ENCODE measurements around the gene OR51M1.
"Not testable (repeated sequence)": the region's sequence is repeated elsewhere in the genome, so short reads cannot be mapped to it uniquely, and the experiment has no call there.

OR51M1 gene

DNA sequence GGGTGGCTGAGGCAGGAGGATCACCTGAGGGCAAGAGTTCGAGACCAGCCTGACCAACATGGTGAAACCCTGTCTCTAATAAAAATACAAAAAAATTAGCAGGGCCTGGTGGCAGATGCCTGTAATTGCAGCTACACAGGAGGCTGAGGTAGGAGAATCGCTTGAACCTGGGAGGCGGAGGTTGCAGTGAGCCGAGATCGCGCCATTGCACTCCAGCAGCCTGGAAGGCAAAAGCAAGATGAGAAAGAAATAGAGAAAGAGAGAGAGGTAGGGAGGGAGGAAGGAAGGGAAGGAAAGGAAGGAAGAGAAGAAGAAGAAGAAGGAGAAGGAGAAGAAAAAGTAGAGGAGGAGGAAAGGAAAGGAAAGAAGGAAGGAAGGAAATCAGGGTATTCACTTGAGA is 17.2 kb upstream of the OR51M1 start:
- H3K36me3 Mint-ChIP-seq; H3K4me3 Mint-ChIP-seq; DNase-seq (ENCODE audit: low spot score in 2 of 2); H3K27ac Mint-ChIP-seq; H3K27me3 Mint-ChIP-seq; ATAC-seq (ENCODE audit: low read depth); H3K4me1 Mint-ChIP-seq; H3K9me3 Mint-ChIP-seq: not testable (repeated sequence)

DNA sequence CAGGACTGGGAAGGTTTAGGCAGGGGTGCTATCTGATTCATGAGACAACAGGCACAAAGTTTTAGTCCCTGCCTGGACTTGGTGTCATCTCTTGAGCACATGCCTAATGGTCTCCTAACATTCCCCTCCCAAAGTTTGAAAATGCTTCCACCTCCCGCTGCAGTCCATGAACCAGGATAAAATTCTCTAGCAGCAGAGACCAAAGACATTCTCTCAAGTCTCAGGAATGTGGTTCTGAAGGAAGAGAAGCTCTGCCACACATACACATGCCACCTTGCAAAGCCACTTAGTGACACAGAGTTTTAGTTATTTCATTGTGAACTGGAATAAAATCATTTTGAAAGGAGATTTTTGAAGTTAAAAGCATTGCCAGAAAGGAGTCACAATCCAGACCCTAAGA is 16.8 kb upstream of the OR51M1 start:
- Mint-ChIP-seq H3K36me3 (no peaks in the 10 kb centered on the region), H3K4me1 (no peaks in the 10 kb centered on the region), H3K4me3 (no peak overlapping the region), H3K9me3 (peaks cover 3% of the 10 kb centered on the region), H3K27me3 (peaks cover 5% of the 10 kb centered on the region), H3K27ac (no peak overlapping the region)
- ATAC-seq (ENCODE audit: low read depth) (no peak), DNase-seq (ENCODE audit: low spot score in 2 of 2) (no peak)

DNA sequence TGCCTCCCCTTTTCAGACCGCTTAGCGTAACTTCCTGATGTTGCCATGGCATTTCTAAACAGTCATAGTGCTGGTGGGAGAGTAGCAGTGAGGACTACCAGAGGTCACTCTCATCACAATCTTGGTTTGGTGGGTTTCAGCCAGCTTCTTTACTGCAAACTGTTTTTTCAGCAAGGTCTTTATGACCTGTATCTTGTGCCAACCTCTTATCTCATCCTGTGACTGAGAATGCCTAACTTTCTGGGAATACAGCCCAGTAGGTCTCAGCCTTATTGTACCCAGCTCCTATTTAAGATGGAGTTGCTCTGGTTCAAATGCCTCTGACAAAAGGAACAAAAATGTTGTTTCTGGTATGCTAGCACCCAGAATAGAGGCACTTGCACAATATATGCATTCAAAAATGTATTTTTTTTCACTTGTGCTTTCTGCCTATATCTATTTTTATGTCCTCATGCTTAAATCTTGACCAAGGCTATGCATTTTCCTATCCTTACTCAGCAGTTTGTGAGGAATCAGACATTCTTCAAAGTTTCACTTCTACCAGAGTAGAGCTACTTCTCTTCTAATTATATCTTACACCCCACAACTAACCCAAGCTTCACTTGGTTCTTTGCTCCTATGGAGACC is 16.1 kb upstream of the OR51M1 start:
- H3K27me3 Mint-ChIP-seq: peaks cover 5% of the 10 kb centered on the region
- H3K4me1 Mint-ChIP-seq: no peaks in the 10 kb centered on the region
- H3K9me3 Mint-ChIP-seq: peaks cover 3% of the 10 kb centered on the region
- ATAC-seq (ENCODE audit: low read depth): no peak
- DNase-seq (ENCODE audit: low spot score in 2 of 2): no peak
- no peak overlapping the region for H3K27ac Mint-ChIP-seq
- H3K36me3 Mint-ChIP-seq: no peaks in the 10 kb centered on the region
- H3K4me3 Mint-ChIP-seq: no peak overlapping the region

DNA sequence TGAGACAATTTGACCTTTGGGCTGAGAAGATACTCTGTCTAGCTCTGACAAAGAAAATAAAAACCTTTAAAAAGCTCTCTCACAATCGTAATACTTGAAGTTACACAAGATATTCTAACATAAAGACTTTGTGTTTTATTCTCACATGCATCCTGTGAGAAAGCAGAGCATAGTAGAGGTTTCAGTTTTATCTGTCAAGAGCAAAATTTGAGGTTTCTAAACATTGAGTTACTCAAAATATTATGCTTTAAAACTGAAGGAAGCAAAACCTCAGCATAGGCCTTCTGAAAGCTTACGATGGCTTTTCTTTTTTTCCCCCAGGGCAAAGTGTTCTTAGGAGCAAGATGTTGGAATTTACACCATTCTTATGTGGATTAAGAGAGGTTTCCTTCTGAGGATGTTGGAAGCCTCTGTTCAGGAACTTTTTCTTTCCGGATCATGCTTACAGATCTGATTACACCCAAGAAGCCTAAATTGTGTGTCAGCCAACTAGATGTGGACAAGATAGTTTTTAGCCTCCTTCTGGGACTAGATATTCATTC is 15.0 kb upstream of the OR51M1 start:
- Mint-ChIP-seq H3K4me3 (no peak overlapping the region), H3K9me3 (peaks cover 2% of the 10 kb centered on the region), H3K4me1 (no peaks in the 10 kb centered on the region), H3K27ac (no peak overlapping the region), H3K27me3 (peaks cover 5% of the 10 kb centered on the region), H3K36me3 (no peaks in the 10 kb centered on the region)
- no peak for ATAC-seq (ENCODE audit: low read depth)
- DNase-seq (ENCODE audit: low spot score in 2 of 2): no peak

DNA sequence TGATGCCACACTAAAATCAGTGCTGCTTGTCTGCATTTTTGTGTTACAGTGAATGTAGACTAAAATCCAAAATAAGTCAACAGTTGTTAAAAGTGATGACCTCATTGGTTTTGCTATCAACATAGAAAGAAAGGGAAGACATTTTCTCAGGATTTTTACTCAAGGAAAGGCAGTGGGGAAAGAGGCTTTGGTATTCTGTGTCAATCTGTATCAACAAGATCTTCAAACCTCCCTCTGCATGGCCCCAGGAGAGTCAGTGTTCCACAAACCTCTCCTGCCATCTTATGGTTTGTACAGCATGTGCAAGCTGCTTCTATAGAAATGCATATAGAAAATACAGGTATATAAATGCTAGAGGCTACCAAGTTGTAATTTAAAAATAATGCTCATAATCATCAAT is 13.8 kb upstream of the OR51M1 start:
- Mint-ChIP-seq H3K4me3 (no peak overlapping the region), H3K4me1 (no peaks in the 10 kb centered on the region), H3K27me3 (peaks cover 7% of the 10 kb centered on the region), H3K9me3 (peaks cover 2% of the 10 kb centered on the region), H3K36me3 (no peaks in the 10 kb centered on the region), H3K27ac (no peak overlapping the region)
- DNase-seq (ENCODE audit: low spot score in 2 of 2) (no peak), ATAC-seq (ENCODE audit: low read depth) (no peak)

DNA sequence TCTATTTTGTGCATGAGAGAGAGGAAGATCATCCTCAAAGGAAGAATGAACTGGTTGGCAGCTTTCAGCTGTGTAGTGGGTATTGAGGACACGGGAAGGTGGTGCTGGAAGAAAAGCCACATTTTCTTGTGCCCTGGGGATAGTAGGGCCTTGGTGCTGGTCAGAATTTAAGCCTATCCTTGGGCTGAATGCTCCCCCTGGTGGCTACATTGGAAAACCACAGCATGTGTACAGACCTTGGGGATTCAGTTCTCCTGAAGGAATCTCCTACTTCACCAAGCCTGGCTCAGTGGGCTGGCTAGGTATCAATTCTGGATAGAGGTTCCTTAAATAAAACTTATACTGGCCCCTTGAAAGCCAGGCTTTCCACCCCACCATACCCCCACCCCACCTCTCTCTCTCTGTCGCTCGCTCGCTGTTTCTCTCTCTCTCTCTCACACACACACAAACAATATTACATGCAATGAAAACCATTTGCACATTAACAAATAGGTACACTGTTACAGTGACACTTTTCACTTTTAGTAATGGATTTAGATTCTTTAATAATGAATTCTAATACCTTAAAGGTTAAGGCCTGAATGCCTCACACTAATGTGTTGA is 2.8 kb upstream of the OR51M1 start:
- DNase-seq (ENCODE audit: low spot score in 2 of 2): peak; percentile 11 to 13
- no peak for ATAC-seq (ENCODE audit: low read depth)
- Mint-ChIP-seq H3K4me1 (no peaks in the 10 kb centered on the region), H3K9me3 (peaks cover 1% of the 10 kb centered on the region), H3K27me3 (peaks cover 3% of the 10 kb centered on the region), H3K27ac (no peak overlapping the region), H3K4me3 (no peak overlapping the region), H3K36me3 (no peaks in the 10 kb centered on the region)

DNA sequence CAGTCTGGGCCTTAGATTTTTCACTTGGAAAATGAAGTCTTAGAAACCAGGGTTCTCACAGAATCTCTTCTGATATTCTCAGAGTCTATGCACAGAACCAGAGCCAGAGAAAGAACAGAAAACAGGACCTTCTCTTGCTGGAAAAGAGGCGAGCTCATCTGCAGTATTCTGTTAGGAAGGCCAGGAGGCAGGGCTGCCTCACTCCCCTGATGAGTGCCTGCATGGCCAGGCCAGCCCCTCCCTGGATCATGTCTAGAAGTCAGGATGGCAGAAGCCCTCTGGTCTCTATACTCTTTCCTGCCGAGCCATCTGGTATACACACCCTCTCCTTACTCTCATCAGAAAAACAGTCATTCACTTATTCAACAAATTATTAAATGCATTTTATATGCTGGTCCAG is 723 bp downstream of the OR51M1 start:
- Mint-ChIP-seq H3K27me3 (peaks cover 3% of the 10 kb centered on the region), H3K27ac (no peak overlapping the region), H3K4me1 (no peaks in the 10 kb centered on the region), H3K9me3 (peaks cover 1% of the 10 kb centered on the region), H3K4me3 (no peak overlapping the region), H3K36me3 (no peaks in the 10 kb centered on the region)
- DNase-seq (ENCODE audit: low spot score in 2 of 2) (no peak), ATAC-seq (ENCODE audit: low read depth) (no peak)

DNA sequence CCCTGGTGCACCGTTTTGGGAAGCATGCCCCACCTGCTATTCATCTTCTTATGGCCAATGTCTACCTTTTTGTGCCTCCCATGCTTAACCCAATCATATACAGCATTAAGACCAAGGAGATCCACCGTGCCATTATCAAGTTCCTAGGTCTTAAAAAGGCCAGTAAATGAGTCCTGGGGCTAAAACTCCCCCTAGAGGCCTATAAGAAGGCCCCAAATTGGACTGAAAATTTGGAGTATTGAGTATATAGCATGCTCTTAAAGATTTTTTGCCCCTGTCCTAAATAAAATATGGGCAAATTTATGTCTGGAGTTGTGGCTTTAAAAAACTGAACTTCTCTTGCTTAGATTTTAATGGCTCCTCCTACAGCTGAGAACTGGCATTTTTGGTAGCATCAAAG is 6.6 kb downstream of the OR51M1 start:
- H3K4me3 Mint-ChIP-seq: no peak overlapping the region
- H3K4me1 Mint-ChIP-seq: no peaks in the 10 kb centered on the region
- DNase-seq (ENCODE audit: low spot score in 2 of 2): no peak
- ATAC-seq (ENCODE audit: low read depth): no peak
- no peaks in the 10 kb centered on the region for H3K36me3 Mint-ChIP-seq
- no peaks in the 10 kb centered on the region for H3K27me3 Mint-ChIP-seq
- no peak overlapping the region for H3K27ac Mint-ChIP-seq
- H3K9me3 Mint-ChIP-seq: no peaks in the 10 kb centered on the region

DNA sequence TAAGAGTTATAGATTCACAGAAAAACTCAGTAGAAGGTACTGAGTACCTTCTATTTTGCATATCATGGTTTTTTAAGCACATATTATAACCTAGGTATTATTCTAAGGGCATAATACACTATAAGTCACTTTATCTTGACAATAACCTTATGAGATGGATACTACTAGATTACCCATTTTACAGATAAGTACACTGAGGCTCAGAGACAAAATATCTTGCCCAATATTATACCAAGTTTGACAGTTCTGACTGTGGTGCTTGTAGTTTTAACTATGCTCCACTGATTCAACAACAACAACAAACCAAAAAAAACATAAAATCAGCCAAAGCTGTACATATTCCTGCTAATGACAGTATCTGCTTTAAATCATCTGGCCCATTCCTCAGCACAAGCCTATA is 10.5 kb downstream of the OR51M1 start:
- Mint-ChIP-seq H3K9me3 (no peaks in the 10 kb centered on the region), H3K4me1 (no peaks in the 10 kb centered on the region), H3K36me3 (no peaks in the 10 kb centered on the region), H3K27me3 (peaks cover 2% of the 10 kb centered on the region), H3K4me3 (no peak overlapping the region), H3K27ac (no peak overlapping the region)
- DNase-seq (ENCODE audit: low spot score in 2 of 2) (no peak), ATAC-seq (ENCODE audit: low read depth) (no peak)

DNA sequence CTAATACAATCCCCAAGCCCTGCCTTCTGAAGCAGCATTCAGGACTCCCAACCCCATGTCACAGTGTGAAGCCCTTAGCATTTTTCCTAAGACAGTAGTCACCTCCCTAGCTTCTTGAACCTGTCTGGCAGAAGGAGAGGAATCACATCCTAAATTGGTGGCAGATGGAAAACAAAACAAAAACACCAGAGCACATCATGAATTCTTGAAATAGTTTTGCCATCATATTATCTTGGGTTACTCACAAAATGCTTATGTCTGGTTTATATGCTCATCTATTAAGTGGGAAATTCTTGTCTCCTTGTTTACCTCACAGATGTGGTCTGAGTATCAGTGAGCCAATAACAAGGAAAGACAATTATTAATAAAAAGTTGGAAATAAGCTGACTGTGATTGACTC is 15.3 kb downstream of the OR51M1 start:
- no peak overlapping the region for H3K27ac Mint-ChIP-seq
- no peak overlapping the region for H3K4me3 Mint-ChIP-seq
- no peaks in the 10 kb centered on the region for H3K36me3 Mint-ChIP-seq
- no peak for DNase-seq (ENCODE audit: low spot score in 2 of 2)
- peaks cover 2% of the 10 kb centered on the region for H3K9me3 Mint-ChIP-seq
- H3K4me1 Mint-ChIP-seq: no peaks in the 10 kb centered on the region
- H3K27me3 Mint-ChIP-seq: peaks cover 4% of the 10 kb centered on the region
- ATAC-seq (ENCODE audit: low read depth): no peak

DNA sequence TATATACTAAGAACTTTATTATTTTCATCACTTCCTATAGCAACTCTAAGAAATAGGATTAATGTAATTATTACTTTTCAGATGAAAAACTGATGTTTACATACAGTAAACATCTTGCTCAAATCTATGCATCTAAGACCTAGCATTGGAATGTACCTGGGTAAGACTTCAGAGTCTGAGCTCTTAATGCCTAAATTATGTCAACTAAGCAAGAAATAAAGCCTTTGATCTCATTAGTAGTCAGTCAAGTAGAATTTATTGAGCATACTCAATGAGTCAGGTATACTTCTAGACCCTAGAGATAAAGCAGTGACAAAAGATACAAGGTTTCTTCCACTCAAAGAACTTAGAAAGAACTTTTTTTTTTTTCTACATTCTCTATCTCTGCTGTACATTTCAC is 21.6 kb downstream of the OR51M1 start:
- DNase-seq (ENCODE audit: low spot score in 2 of 2): no peak
- no peaks in the 10 kb centered on the region for H3K36me3 Mint-ChIP-seq
- no peak overlapping the region for H3K27ac Mint-ChIP-seq
- no peaks in the 10 kb centered on the region for H3K4me1 Mint-ChIP-seq
- H3K9me3 Mint-ChIP-seq: peaks cover 2% of the 10 kb centered on the region
- no peak overlapping the region for H3K4me3 Mint-ChIP-seq
- peaks cover 15% of the 10 kb centered on the region for H3K27me3 Mint-ChIP-seq
- no peak for ATAC-seq (ENCODE audit: low read depth)

DNA sequence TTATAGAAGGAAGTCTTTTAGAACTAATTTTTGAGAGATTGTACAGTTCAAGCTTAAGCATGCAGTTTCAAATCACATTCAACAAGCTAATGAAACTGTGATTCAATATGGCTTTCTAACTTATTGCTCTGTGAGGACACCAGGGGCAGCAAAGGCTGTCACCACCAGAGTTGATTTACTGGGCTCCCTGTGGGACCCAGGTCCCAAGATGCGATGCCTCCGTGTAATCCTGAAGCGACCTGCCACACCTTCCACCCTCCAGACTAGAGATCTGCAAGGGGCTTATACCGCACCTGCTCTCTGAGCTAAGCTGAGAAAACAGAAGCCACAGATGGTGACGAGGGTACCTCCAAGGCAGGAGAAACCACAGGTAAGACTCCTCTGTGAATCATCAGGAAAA is 37.4 kb downstream of the OR51M1 start:
- Mint-ChIP-seq H3K27ac (no peak overlapping the region), H3K27me3 (peaks cover 8% of the 10 kb centered on the region), H3K4me1 (no peaks in the 10 kb centered on the region), H3K4me3 (no peak overlapping the region), H3K9me3 (no peaks in the 10 kb centered on the region), H3K36me3 (peaks cover 2% of the 10 kb centered on the region)
- no peak for ATAC-seq (ENCODE audit: low read depth)
- no peak for DNase-seq (ENCODE audit: low spot score in 2 of 2)

DNA sequence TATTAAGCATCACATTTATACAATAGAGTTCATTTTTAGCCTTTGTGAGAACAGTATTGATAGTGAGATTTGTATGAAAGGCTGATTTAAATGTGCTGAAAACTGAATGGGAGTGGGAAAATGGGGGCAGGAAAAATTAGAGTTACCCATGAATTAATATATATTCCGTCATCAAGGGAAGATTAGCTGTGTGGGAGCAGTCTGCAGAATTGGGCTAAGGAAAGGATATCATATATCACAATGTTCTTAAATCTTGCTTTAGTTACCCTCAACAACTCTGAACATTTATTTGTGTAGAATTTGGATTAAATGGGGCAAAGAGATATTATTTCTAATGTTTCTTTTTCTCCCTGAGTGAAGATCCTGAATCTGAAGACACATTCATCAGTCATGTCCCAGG is 38.2 kb downstream of the OR51M1 start, which contains the start of gene OR51Q1:
Gene OR51Q1 (plus strand): TSS at position 301 of the 400 bp plus-strand sequence. CDS start 90 bp downstream, at position 391.
- H3K4me1 Mint-ChIP-seq: no peaks in the 10 kb centered on the region
- H3K9me3 Mint-ChIP-seq: no peaks in the 10 kb centered on the region
- no peak within 1 kb of the TSS for H3K27ac Mint-ChIP-seq
- peaks cover 2% of the 10 kb centered on the region for H3K36me3 Mint-ChIP-seq
- H3K4me3 Mint-ChIP-seq: no peak within 1 kb of the TSS
- no peak for DNase-seq (ENCODE audit: low spot score in 2 of 2)
- ATAC-seq (ENCODE audit: low read depth): no peak
- peaks cover 8% of the 10 kb centered on the region for H3K27me3 Mint-ChIP-seq

DNA sequence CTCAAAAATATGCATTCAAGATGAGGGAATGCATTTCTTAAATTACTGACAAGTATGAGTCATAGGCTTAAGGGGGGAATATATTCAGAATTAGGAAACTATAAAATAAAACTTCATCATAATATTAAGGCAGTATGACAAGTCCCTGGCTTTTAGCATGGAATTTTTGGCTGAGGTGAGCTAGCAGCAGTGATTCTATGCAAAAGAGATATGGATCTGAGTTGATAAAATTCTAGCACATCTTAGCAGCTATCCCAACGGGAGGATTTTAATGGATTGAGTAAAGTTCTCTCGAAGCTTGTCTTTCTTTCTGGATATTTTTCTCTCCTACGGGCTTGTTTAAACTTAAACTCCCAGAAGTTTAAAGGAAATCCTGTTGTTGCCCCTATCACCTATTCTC is 39.5 kb downstream of the OR51M1 start:
- DNase-seq (ENCODE audit: low spot score in 2 of 2): no peak
- Mint-ChIP-seq H3K4me3 (no peak overlapping the region), H3K9me3 (no peaks in the 10 kb centered on the region), H3K36me3 (peaks cover 2% of the 10 kb centered on the region), H3K4me1 (no peaks in the 10 kb centered on the region), H3K27me3 (peaks cover 12% of the 10 kb centered on the region), H3K27ac (no peak overlapping the region)
- ATAC-seq (ENCODE audit: low read depth): no peak

DNA sequence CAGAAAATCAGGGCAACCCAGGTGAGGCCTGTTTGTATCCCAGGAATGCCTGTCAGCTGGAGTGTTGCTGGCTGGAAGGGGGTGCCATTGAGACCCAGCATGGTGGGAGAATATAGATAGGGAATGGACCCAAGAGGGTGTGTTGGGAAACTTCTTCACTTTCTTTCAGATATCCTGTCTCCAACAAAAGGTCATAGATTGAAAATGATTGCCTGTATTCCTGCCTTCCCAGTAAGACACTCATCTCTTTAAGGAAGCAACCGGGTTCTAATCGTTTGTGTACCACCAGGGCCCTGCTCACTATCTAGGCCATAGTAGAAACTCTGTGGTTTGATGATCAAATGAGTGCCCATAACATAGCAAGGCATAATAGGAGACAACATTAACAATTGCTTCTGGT is 57.8 kb downstream of the OR51M1 start, which contains the start of gene OR51I1:
Gene OR51I1 (minus strand): TSS at position 101 of the 400 bp plus-strand sequence. CDS start 0 bp downstream, at position 101.
- Mint-ChIP-seq H3K4me1 (no peaks in the 10 kb centered on the region), H3K27me3 (peaks cover 6% of the 10 kb centered on the region), H3K9me3 (no peaks in the 10 kb centered on the region), H3K27ac (no peak within 1 kb of the TSS), H3K4me3 (no peak within 1 kb of the TSS), H3K36me3 (no peaks in the 10 kb centered on the region)
- ATAC-seq (ENCODE audit: low read depth) (no peak), DNase-seq (ENCODE audit: low spot score in 2 of 2) (no peak)

Measured in memory B cell (primary cell).